Spleen (tissue), 7 donors: ENCODE data around the gene MEG3.

Experiments
- POLR2A ChIP-seq, 3 donors: fragments of 450-650 bp; IDR thresholded peaks; one replicate each; pipeline ENCODE4 v1.5.1; 2017; ENCODE audit warnings: antibody characterized with exemption in 3 of 3, mild to moderate bottlenecking in 1 of 3
- POLR2AphosphoS5 ChIP-seq, 3 donors: sonication (generic); formaldehyde crosslinking; IDR thresholded peaks; one replicate each; pipeline ENCODE4 v1.5.1; 2017; ENCODE audit warnings: antibody characterized with exemption in 3 of 3
- TF ChIP-seq, protein P1 (sequence below), 11 experiments: fragments of 200-600 bp in 7 of 11; fragments of 450-650 bp in 4 of 11; sonication (generic) in 4 of 11; IDR thresholded peaks in 8 of 11; conservative IDR thresholded peaks in 3 of 11; 1 replicate in 7 of 11; 2 replicates in 4 of 11; pipeline versions ENCODE4 v1.4.0 to v1.8.0; 2016 to 2021; ENCODE audit warnings: antibody characterized with exemption in 11 of 11, inconsistent platforms in 4 of 11, mild to moderate bottlenecking in 1 of 11
- donor health status: DM: no; HTN: no; CAD: no; lungs with moderate emphysema.
- donor health status: DM: no; HTN: no; CAD: no.
- donor health status: DM: no; HTN: no; CAD: no.

DNA sequence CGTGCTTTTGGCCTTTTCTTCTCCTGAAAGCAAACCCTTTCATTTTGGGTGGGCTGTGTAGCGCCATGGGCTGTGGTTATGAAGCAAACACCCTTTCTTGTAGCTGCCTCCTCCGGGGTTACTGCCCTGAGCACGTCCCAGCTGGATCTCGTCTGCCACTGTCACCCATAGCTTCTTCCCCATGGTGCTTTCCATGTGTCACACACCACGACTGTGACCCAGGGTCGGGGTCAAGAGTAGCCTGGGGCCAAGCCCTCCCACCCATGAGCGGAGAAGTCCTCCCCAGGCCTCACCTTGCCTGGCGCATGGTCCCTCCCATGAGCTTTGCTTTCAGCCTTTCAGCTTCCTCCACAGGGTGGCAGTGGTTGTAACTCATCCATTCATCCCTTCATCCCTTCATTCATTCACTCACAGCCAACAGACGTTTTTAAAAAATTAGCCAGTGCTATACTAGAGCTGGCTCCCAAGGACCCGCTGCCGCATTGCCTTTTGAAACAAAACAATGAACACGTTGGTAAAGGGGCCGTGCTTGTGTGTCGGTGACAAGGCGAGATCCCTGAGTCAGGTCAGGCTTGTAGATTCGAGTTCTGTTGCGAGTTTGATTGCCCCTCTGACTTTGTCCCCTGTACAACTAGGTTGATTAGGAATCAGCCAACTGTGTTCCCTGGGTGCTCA is 29.5 kb downstream of the MEG3 start:
- TF ChIP-seq, protein P1, sequence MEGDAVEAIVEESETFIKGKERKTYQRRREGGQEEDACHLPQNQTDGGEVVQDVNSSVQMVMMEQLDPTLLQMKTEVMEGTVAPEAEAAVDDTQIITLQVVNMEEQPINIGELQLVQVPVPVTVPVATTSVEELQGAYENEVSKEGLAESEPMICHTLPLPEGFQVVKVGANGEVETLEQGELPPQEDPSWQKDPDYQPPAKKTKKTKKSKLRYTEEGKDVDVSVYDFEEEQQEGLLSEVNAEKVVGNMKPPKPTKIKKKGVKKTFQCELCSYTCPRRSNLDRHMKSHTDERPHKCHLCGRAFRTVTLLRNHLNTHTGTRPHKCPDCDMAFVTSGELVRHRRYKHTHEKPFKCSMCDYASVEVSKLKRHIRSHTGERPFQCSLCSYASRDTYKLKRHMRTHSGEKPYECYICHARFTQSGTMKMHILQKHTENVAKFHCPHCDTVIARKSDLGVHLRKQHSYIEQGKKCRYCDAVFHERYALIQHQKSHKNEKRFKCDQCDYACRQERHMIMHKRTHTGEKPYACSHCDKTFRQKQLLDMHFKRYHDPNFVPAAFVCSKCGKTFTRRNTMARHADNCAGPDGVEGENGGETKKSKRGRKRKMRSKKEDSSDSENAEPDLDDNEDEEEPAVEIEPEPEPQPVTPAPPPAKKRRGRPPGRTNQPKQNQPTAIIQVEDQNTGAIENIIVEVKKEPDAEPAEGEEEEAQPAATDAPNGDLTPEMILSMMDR (IDR thresholded peaks at IDR 0.05 in 8 of 11, conservative IDR thresholded peaks at IDR 0.05 in 3 of 11), result peak in 1 of 11 experiments; percentile 14
- TF ChIP-seq POLR2AphosphoS5 (IDR thresholded peaks at IDR 0.05) (peak in 2 of 3 donors; percentile 40 to 67), POLR2A (IDR thresholded peaks at IDR 0.05) (no peak)
